Astrocyte (in vitro differentiated cells and primary cell): ENCODE data around the gene TNFAIP6. TPM values are rescaled to one million over a fixed set of nuclear protein-coding genes. Genes with fewer than 3 reads are reported as not detected.

ENCODE experiments used
- DNase-seq: peaks from one replicate; pipeline ENCODE4 v3.0.0-alpha.2; 2010; ENCODE audit warnings: low read depth
- FAIRE-seq: peaks from 2 replicates; lab custom pipeline; 2011; peaks lifted over from hg19 to GRCh38; lab: Jason Lieb, UNC
- H2AFZ ChIP-seq: 2 replicates; pipeline ENCODE4 v1.6.0; 2012; ENCODE audit warnings: low read depth, low read length, inconsistent platforms
- H3K27ac ChIP-seq: 2 replicates; pipeline ENCODE4 v1.5.1; 2011; ENCODE audit warnings: low read depth, low read length, inconsistent platforms
- H3K27me3 ChIP-seq: 2 replicates; pipeline ENCODE4 v1.6.0; 2011; ENCODE audit warnings: low read length, inconsistent platforms; ENCODE audit not compliant: insufficient read depth
- H3K36me3 ChIP-seq: 2 replicates; pipeline ENCODE4 v1.5.1; 2011; ENCODE audit warnings: low read length, inconsistent platforms; ENCODE audit not compliant: insufficient read depth
- H3K4me1 ChIP-seq: 2 replicates; pipeline ENCODE4 v1.5.1; 2011; ENCODE audit warnings: low read length, inconsistent platforms; ENCODE audit not compliant: insufficient read depth
- H3K4me2 ChIP-seq: 2 replicates; pipeline ENCODE4 v1.6.0; 2012; ENCODE audit warnings: low read length, inconsistent platforms
- H3K4me3 ChIP-seq: 2 replicates; pipeline ENCODE4 v1.5.1; 2011; ENCODE audit warnings: low read depth, mild to moderate bottlenecking, low read length, inconsistent platforms; ENCODE audit not compliant: insufficient read depth
- H3K79me2 ChIP-seq: 2 replicates; pipeline ENCODE4 v1.6.0; 2012; ENCODE audit warnings: mild to moderate bottlenecking, low read length, inconsistent platforms; ENCODE audit not compliant: insufficient read depth
- H3K9ac ChIP-seq: 2 replicates; pipeline ENCODE4 v1.6.0; 2012; ENCODE audit warnings: mild to moderate bottlenecking, low read length, inconsistent platforms
- H3K9me3 ChIP-seq: 2 replicates; pipeline ENCODE4 v1.5.1; 2012; ENCODE audit warnings: low read depth, mild to moderate bottlenecking, low read length, inconsistent platforms; ENCODE audit not compliant: insufficient read depth
- H4K20me1 ChIP-seq: 2 replicates; pipeline ENCODE4 v1.6.0; 2012; ENCODE audit warnings: low read length, inconsistent platforms; ENCODE audit not compliant: insufficient read depth
- H3K27ac Mint-ChIP-seq: one replicate; pipeline ENCODE4 v1.8.0; 2021; ENCODE audit warnings: mild to moderate bottlenecking, mixed read lengths; ENCODE audit not compliant: unreplicated experiment
- H3K27me3 Mint-ChIP-seq: one replicate; pipeline ENCODE4 v1.8.0; 2021; ENCODE audit warnings: low read depth, mixed read lengths; ENCODE audit not compliant: unreplicated experiment
- H3K36me3 Mint-ChIP-seq: one replicate; pipeline ENCODE4 v1.8.0; 2021; ENCODE audit warnings: low read depth, mixed read lengths; ENCODE audit not compliant: unreplicated experiment
- H3K4me1 Mint-ChIP-seq: one replicate; pipeline ENCODE4 v1.8.0; 2021; ENCODE audit warnings: low read depth, mixed read lengths; ENCODE audit not compliant: unreplicated experiment
- H3K4me3 Mint-ChIP-seq: one replicate; pipeline ENCODE4 v1.8.0; 2021; ENCODE audit warnings: mild to moderate bottlenecking, moderate library complexity, mixed read lengths; ENCODE audit not compliant: unreplicated experiment
- H3K9me3 Mint-ChIP-seq: one replicate; pipeline ENCODE4 v1.8.0; 2021; ENCODE audit warnings: mild to moderate bottlenecking, mixed read lengths; ENCODE audit not compliant: unreplicated experiment
- EZH2 ChIP-seq: IDR thresholded peaks from 2 replicates; pipeline ENCODE4 v1.6.1; 2012; ENCODE audit warnings: mild to moderate bottlenecking, low read length, inconsistent platforms; ENCODE audit not compliant: insufficient read depth
- total RNA-seq: library from RNA; stranded (reverse); gene quantifications from 2 replicates; pipeline ENCODE4 v1.2.1, GENCODE V29; 2021
- TF ChIP-seq, protein P1 (sequence below): IDR thresholded peaks from 2 replicates; pipeline ENCODE4 v1.5.1; 2011; ENCODE audit warnings: low read depth, mild to moderate bottlenecking, inconsistent platforms, low read length, moderate library complexity; ENCODE audit not compliant: insufficient read depth

The TNFAIP6 gene
- total RNA-seq, 1 donor from 2014 or later, result 0.75 TPM

DNA sequence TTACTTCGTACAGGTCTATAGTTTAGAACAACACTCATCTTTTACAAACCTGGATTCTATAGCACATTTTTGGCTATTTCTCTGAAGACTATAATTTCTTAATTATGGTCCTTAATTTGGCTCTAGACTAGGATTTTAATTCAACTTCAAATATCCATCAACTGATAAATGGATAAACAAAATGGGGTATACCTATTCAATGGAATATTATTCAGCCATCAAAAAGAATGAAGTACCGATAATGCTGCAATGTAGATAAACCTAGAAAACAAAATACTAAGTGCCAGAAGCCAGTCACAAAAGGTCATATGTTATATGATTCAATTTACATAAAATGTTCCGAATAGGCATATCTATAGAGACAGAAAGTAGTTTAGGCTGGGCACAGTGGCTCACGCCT is 37.1 kb downstream of the TNFAIP6 start:
- Mint-ChIP-seq H3K27ac (no peak overlapping the region), H3K36me3 (no peaks in the 10 kb centered on the region), H3K4me1 (no peaks in the 10 kb centered on the region), H3K9me3 (peaks cover 7% of the 10 kb centered on the region), H3K27me3 (no peaks in the 10 kb centered on the region), H3K4me3 (no peak overlapping the region)
- H4K20me1 ChIP-seq, result no peaks in the 10 kb centered on the region
- DNase-seq, result no peak
- no peaks in the 10 kb centered on the region for H3K36me3 ChIP-seq
- FAIRE-seq, result no peak
- no peaks in the 10 kb centered on the region for H3K4me1 ChIP-seq
- no peak overlapping the region for H3K4me2 ChIP-seq
- H3K9me3 ChIP-seq, result no peaks in the 10 kb centered on the region
- no peak overlapping the region for H3K27ac ChIP-seq
- H3K27me3 ChIP-seq, result no peaks in the 10 kb centered on the region
- no peak overlapping the region for H2AFZ ChIP-seq
- TF ChIP-seq EZH2, result no peak
- TF ChIP-seq, protein P1, sequence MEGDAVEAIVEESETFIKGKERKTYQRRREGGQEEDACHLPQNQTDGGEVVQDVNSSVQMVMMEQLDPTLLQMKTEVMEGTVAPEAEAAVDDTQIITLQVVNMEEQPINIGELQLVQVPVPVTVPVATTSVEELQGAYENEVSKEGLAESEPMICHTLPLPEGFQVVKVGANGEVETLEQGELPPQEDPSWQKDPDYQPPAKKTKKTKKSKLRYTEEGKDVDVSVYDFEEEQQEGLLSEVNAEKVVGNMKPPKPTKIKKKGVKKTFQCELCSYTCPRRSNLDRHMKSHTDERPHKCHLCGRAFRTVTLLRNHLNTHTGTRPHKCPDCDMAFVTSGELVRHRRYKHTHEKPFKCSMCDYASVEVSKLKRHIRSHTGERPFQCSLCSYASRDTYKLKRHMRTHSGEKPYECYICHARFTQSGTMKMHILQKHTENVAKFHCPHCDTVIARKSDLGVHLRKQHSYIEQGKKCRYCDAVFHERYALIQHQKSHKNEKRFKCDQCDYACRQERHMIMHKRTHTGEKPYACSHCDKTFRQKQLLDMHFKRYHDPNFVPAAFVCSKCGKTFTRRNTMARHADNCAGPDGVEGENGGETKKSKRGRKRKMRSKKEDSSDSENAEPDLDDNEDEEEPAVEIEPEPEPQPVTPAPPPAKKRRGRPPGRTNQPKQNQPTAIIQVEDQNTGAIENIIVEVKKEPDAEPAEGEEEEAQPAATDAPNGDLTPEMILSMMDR, result no peak
- no peak overlapping the region for H3K4me3 ChIP-seq
- H3K9ac ChIP-seq, result no peak overlapping the region
- H3K79me2 ChIP-seq, result no peaks in the 10 kb centered on the region

DNA sequence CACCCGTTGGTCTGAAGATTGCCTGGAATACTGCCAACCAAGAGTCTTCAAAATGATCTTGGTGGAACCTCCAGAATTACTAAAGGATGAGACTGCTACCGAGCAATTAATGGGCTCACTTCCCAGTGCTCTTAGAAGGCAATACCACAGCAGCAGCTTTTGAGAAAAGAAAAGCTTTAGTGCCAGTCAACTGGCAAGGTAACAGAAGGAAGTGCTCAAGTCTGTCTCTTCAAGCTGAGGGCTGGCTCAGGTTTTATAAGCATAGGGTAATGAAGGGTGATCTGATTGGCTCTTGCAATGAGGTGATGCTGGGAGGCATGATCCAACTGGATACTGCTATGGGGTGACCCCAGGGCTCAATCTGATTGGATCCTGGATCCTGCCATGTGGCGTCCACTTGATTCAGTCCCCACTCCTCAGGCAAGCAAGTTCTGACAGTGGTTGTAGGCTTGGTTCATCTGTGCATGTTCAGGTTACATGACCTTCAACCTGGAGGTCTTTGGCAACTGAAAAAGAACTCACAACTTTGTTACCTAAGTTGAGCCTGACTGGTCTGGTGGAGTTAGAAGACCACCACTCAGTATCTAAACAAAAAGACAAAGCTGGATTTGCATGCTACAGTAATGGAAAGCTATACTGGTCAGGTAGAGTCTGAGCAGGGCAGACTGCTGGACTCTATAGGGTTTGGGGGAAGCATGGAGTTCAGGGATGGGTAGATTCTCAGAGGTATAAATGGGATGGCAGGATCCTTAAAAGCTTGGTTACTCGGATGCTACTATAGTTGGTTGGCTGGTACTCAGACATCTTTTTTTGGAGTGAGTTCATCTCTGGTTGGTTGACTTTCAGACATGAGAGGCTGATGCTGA is 38.4 kb downstream of the TNFAIP6 start:
- Histone ChIP-seq H3K4me2 (no peak overlapping the region), H3K4me3 (no peak overlapping the region), H3K79me2 (no peaks in the 10 kb centered on the region), H3K9me3 (no peaks in the 10 kb centered on the region), H2AFZ (no peak overlapping the region), H3K36me3 (no peaks in the 10 kb centered on the region), H3K27me3 (no peaks in the 10 kb centered on the region), H3K4me1 (no peaks in the 10 kb centered on the region), H3K9ac (no peak overlapping the region), H3K27ac (no peak overlapping the region), H4K20me1 (no peaks in the 10 kb centered on the region)
- Mint-ChIP-seq H3K27me3 (no peaks in the 10 kb centered on the region), H3K9me3 (peaks cover 7% of the 10 kb centered on the region), H3K27ac (no peak overlapping the region), H3K4me1 (no peaks in the 10 kb centered on the region), H3K4me3 (no peak overlapping the region), H3K36me3 (no peaks in the 10 kb centered on the region)
- no peak for TF ChIP-seq EZH2
- TF ChIP-seq, protein P1, result no peak
- FAIRE-seq (no peak), DNase-seq (no peak)

DNA sequence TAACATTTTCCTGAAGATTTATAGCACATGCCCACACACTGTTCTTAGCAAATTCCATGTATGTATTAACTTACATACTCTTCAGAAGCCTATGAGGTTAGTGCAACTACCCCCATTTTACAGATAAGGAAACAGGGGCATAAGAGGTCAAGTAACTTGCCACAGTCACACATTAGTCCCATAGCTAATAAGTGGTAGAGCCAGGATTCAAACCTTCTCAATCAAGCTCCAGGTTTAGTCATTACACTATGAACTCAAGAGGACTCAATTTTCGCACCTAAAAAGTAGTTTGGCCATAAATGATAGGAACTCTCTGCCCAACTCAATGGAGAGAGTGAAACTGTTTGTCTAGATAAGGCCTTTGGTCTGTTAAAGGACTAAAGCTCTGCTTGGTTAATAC is 42.6 kb downstream of the TNFAIP6 start:
- FAIRE-seq, result no peak
- no peaks in the 10 kb centered on the region for H3K27me3 ChIP-seq
- H3K9ac ChIP-seq, result no peak overlapping the region
- no peaks in the 10 kb centered on the region for H3K4me1 ChIP-seq
- Mint-ChIP-seq H3K4me1 (no peaks in the 10 kb centered on the region), H3K4me3 (no peak overlapping the region), H3K9me3 (peaks cover 7% of the 10 kb centered on the region), H3K27me3 (no peaks in the 10 kb centered on the region), H3K27ac (no peak overlapping the region), H3K36me3 (no peaks in the 10 kb centered on the region)
- no peaks in the 10 kb centered on the region for H4K20me1 ChIP-seq
- TF ChIP-seq EZH2, result no peak
- TF ChIP-seq, protein P1, result no peak
- no peak overlapping the region for H3K4me3 ChIP-seq
- no peaks in the 10 kb centered on the region for H3K9me3 ChIP-seq
- H3K79me2 ChIP-seq, result no peaks in the 10 kb centered on the region
- no peak overlapping the region for H3K27ac ChIP-seq
- no peaks in the 10 kb centered on the region for H3K36me3 ChIP-seq
- DNase-seq, result no peak
- no peak overlapping the region for H3K4me2 ChIP-seq
- no peak overlapping the region for H2AFZ ChIP-seq
